A549 (cell line): ENCODE measurements around the gene ANO9. TPM values are rescaled to one million over a fixed set of nuclear protein-coding genes. Genes with fewer than 3 reads are reported as not detected.
A peak's percentile ranks its signal among the peaks of the same experiment; 100 is the strongest.

ENCODE experiments used
- ATAC-seq, 2 experiments: fragments of 200-7000 bp in 1 of 2; fragments of >200 bp in 1 of 2; cut with Nextera tagmentation in 1 of 2; cut with Tn5 transposase in 1 of 2; 3 replicates each; pipeline versions ENCODE4 v1.8.0 to v1.9.1; 2018 to 2020; ENCODE audit warnings: mild to moderate bottlenecking in 1 of 2, moderate library complexity in 1 of 2
- CTCF ChIA-PET: fragments of 300-600 bp; sonication (Branson Sonifier 250); formaldehyde crosslinking; extraction: SDS; loops from one replicate; lab custom pipeline; 2021; ENCODE audit warnings: antibody characterized with exemption, inconsistent platforms; lab: Yijun Ruan, JAX
- POLR2A ChIA-PET: fragments of 350-600 bp; formaldehyde crosslinking; extraction: SDS; loops from one replicate; lab custom pipeline; 2021; ENCODE audit warnings: antibody characterized with exemption, inconsistent platforms; lab: Yijun Ruan, JAX
- DNase-seq, 2 experiments: peaks; one replicate each; pipeline versions ENCODE4 v3.0.0 to v3.0.0-alpha.2; 2011 to 2016; ENCODE audit warnings: low read depth in 1 of 2, low spot score in 1 of 2
- FAIRE-seq: peaks from 2 replicates; lab custom pipeline; 2011; peaks lifted over from hg19 to GRCh38; lab: Jason Lieb, UNC
- H3K27ac ChIP-seq, 2 experiments: fragments of >200 bp; sonication (Bioruptor Twin); formaldehyde crosslinking; 3 replicates each; pipeline ENCODE4 v1.5.1; 2016 to 2017
- H3K4me1 ChIP-seq: fragments of >200 bp; sonication (Bioruptor Twin); formaldehyde crosslinking; 3 replicates; pipeline ENCODE4 v1.6.1; 2016
- H3K4me2 ChIP-seq: fragments of >200 bp; sonication (Bioruptor Twin); formaldehyde crosslinking; 3 replicates; pipeline ENCODE4 v1.6.1; 2016
- H3K4me3 ChIP-seq: fragments of >200 bp; sonication (Bioruptor Twin); formaldehyde crosslinking; 3 replicates; pipeline ENCODE4 v1.5.1; 2016
- H3K9me3 ChIP-seq: fragments of >200 bp; sonication (Bioruptor Twin); formaldehyde crosslinking; 3 replicates; pipeline ENCODE4 v1.6.1; 2016
- BHLHE40 ChIP-seq: IDR thresholded peaks from 2 replicates; pipeline ENCODE4 v1.6.1; 2012; ENCODE audit warnings: low read depth, low read length, inconsistent platforms
- CBX2 ChIP-seq: fragments of 200-600 bp; sonication (generic); IDR thresholded peaks from 2 replicates; pipeline ENCODE4 v1.6.1; 2016; ENCODE audit warnings: low read depth, mild to moderate bottlenecking, borderline replicate concordance
- CTCF ChIP-seq: fragments of >200 bp; sonication (Bioruptor Twin); formaldehyde crosslinking; IDR thresholded peaks from 3 replicates; pipeline ENCODE4 v1.5.1; 2016
- GATA3 ChIP-seq: IDR thresholded peaks from 2 replicates; pipeline ENCODE4 v1.6.1; 2012; ENCODE audit warnings: borderline replicate concordance
- HDAC2 ChIP-seq: fragments of 200-600 bp; sonication (generic); IDR thresholded peaks from 2 replicates; pipeline ENCODE4 v1.6.1; 2016
- HEYL ChIP-seq: fragments of 250-450 bp; sonication (Bioruptor Pico); IDR thresholded peaks from 2 replicates; pipeline ENCODE4 v1.8.0; 2021; ENCODE audit warnings: mild to moderate bottlenecking, moderate library complexity
- HOXA7 ChIP-seq: fragments of 250-450 bp; sonication (Bioruptor Pico); IDR thresholded peaks from 2 replicates; pipeline ENCODE4 v1.5.0; 2020; ENCODE audit warnings: mild to moderate bottlenecking, moderate library complexity
- JUNB ChIP-seq: fragments of >200 bp; sonication (Bioruptor Twin); formaldehyde crosslinking; IDR thresholded peaks from 2 replicates; pipeline ENCODE4 v1.6.1; 2016
- MAX ChIP-seq: IDR thresholded peaks from 2 replicates; pipeline ENCODE4 v1.6.1; 2012
- MAZ ChIP-seq: fragments of 150-350 bp; IDR thresholded peaks from 2 replicates; pipeline ENCODE4 v1.6.1; 2014; ENCODE audit warnings: antibody characterized with exemption, low read depth, low read length, borderline replicate concordance
- MYC ChIP-seq: IDR thresholded peaks from 2 replicates; pipeline ENCODE4 v1.6.1; 2012; ENCODE audit warnings: mild to moderate bottlenecking, inconsistent platforms, low read length, improper control_type of control experiment, borderline replicate concordance
- NPAS2 ChIP-seq: fragments of 250-450 bp; sonication (Bioruptor Pico); IDR thresholded peaks from 2 replicates; pipeline ENCODE4 v1.8.0; 2022; ENCODE audit warnings: mild to moderate bottlenecking, moderate library complexity, borderline replicate concordance
- RAD21 ChIP-seq, 2 experiments: fragments of >200 bp in 1 of 2; sonication (Bioruptor Twin) in 1 of 2; formaldehyde crosslinking in 1 of 2; IDR thresholded peaks in 1 of 2; conservative IDR thresholded peaks in 1 of 2; 2 replicates in 1 of 2; 3 replicates in 1 of 2; pipeline ENCODE4 v1.6.1; 2012 to 2018; ENCODE audit warnings: inconsistent platforms in 1 of 2
- RARB ChIP-seq: fragments of 250-450 bp; sonication (Bioruptor Pico); IDR thresholded peaks from 2 replicates; pipeline ENCODE4 v1.8.0; 2021; ENCODE audit warnings: mild to moderate bottlenecking, moderate library complexity
- RCOR1 ChIP-seq: fragments of 150-350 bp; IDR thresholded peaks from 2 replicates; pipeline ENCODE4 v1.6.1; 2014; ENCODE audit warnings: antibody characterized with exemption, low read length, low read depth
- RFX5 ChIP-seq: fragments of 450-650 bp; IDR thresholded peaks from 2 replicates; pipeline ENCODE4 v1.7.1; 2014; ENCODE audit warnings: antibody characterized with exemption, mild to moderate bottlenecking, moderate library complexity
- SMC3 ChIP-seq: fragments of >200 bp; sonication (Bioruptor Twin); formaldehyde crosslinking; IDR thresholded peaks from 3 replicates; pipeline ENCODE4 v1.6.1; 2018; ENCODE audit warnings: inconsistent platforms
- SREBF2 ChIP-seq: fragments of 450-650 bp; IDR thresholded peaks from 2 replicates; pipeline ENCODE4 v1.6.1; 2014; ENCODE audit warnings: mild to moderate bottlenecking, moderate library complexity
- TFCP2L1 ChIP-seq: fragments of 250-450 bp; sonication (Bioruptor Pico); IDR thresholded peaks from 2 replicates; pipeline ENCODE4 v1.5.0; 2021; ENCODE audit warnings: mild to moderate bottlenecking
- ZC3H11A ChIP-seq: fragments of 450-650 bp; IDR thresholded peaks from 2 replicates; pipeline ENCODE4 v1.6.1; 2014; ENCODE audit warnings: antibody characterized with exemption, mild to moderate bottlenecking
- ZFP36 ChIP-seq: fragments of 450-650 bp; IDR thresholded peaks from 2 replicates; pipeline ENCODE4 v1.6.1; 2014; ENCODE audit warnings: borderline replicate concordance; ENCODE audit not compliant: partially characterized antibody
- WGBS: methylation state at CpG from one replicate; pipeline ENCODE4 v1.1.6; 2017; ENCODE audit errors: missing lambda C conversion rate; 5-methylcytosine and 5-hydroxymethylcytosine counted together
- polyA plus RNA-seq, 4 experiments: library from polyadenylated mRNA; depleted of rRNA in 3 of 4; stranded (reverse); fragments of >200 nt; fragmentation: RNase III in 1 of 4; extraction: RNeasy Plus Mini Kit Qiagen cat#74134 plus additional on column Dnase treatment in 1 of 4; gene quantifications; 2 replicates in 3 of 4; 3 replicates in 1 of 4; pipeline ENCODE4 v1.2.3, GENCODE V29; 2011 to 2017
- TF ChIP-seq, protein P1 (sequence below): IDR thresholded peaks from 2 replicates; pipeline ENCODE4 v1.6.1; 2012
- TF ChIP-seq, protein P2 (sequence below): fragments of >200 bp; sonication (Bioruptor Twin); formaldehyde crosslinking; IDR thresholded peaks from 3 replicates; pipeline ENCODE4 v1.6.1; 2016
- TF ChIP-seq, protein P3 (sequence below): fragments of >200 bp; sonication (Bioruptor Twin); formaldehyde crosslinking; IDR thresholded peaks from 2 replicates; pipeline ENCODE4 v1.6.1; 2016

The ANO9 gene
- polyA plus RNA-seq, 2 of the 4 experiments (the other 2 are of a cell fraction): 0.50 to 0.66 TPM

DNA sequence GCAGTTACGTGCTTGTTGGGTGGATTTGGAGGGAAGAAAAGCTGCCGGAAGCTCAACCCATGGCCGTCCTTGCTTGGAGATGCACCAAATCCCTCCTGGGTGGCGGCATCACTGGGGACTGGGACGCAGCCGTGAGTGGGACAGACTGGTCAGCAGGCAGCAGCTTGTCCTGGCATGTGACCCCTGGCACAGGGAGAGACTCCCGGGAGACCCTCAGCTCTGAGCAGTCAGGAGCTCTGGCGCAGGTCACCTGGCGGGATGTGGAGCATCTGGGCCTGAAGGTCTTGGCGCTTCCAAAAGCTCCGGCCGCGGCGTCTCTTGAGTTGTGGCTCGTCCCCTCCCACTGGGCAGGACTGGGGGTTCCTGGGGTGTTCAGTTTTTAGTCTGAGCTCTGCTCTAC is 34.6 kb upstream of the ANO9 start:
- DNase-seq (no peak), FAIRE-seq (no peak), ATAC-seq (no peak)
- Histone ChIP-seq H3K27ac (no peak overlapping the region), H3K4me3 (no peak overlapping the region), H3K9me3 (no peaks in the 10 kb centered on the region), H3K4me1 (no peaks in the 10 kb centered on the region), H3K4me2 (no peak overlapping the region)
- TF ChIP-seq RCOR1 (no peak), TFCP2L1 (CRISPR knock-in tag) (no peak), HEYL (no peak), SREBF2 (no peak), NPAS2 (CRISPR knock-in tag) (no peak), ZFP36 (no peak), ZC3H11A (no peak), HDAC2 (no peak), RFX5 (no peak), HOXA7 (CRISPR knock-in tag) (no peak), MYC (no peak), SMC3 (no peak), BHLHE40 (no peak), MAX (no peak)
- TF ChIP-seq, protein P1, sequence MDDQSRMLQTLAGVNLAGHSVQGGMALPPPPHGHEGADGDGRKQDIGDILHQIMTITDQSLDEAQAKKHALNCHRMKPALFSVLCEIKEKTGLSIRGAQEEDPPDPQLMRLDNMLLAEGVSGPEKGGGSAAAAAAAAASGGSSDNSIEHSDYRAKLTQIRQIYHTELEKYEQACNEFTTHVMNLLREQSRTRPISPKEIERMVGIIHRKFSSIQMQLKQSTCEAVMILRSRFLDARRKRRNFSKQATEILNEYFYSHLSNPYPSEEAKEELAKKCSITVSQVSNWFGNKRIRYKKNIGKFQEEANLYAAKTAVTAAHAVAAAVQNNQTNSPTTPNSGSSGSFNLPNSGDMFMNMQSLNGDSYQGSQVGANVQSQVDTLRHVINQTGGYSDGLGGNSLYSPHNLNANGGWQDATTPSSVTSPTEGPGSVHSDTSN: no peak
- TF ChIP-seq, protein P2, sequence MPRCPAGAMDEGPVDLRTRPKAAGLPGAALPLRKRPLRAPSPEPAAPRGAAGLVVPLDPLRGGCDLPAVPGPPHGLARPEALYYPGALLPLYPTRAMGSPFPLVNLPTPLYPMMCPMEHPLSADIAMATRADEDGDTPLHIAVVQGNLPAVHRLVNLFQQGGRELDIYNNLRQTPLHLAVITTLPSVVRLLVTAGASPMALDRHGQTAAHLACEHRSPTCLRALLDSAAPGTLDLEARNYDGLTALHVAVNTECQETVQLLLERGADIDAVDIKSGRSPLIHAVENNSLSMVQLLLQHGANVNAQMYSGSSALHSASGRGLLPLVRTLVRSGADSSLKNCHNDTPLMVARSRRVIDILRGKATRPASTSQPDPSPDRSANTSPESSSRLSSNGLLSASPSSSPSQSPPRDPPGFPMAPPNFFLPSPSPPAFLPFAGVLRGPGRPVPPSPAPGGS: no peak
- 96% methylated on average over 15 of the region's 15 CpGs for WGBS
- ChIA-PET POLR2A (no interaction called here), CTCF (interaction anchor here (0.7 to 1.1 kb wide), 3 partner anchors 13 to 28 kb away, joined by 3 to 5 read pairs (median 3); no protein-coding TSS in a partner anchor)

- WGBS: 91% methylated on average over 7 of the region's 9 CpGs
- Histone ChIP-seq H3K4me2 (no peak overlapping the region), H3K27ac (no peak overlapping the region), H3K4me1 (no peaks in the 10 kb centered on the region), H3K4me3 (no peak overlapping the region), H3K9me3 (no peaks in the 10 kb centered on the region)
- no peak for DNase-seq
- CTCF ChIA-PET: interaction anchor here (1.1 kb wide), 1 partner anchor 13 kb away, joined by 3 read pairs; no protein-coding TSS in a partner anchor
- peak; percentile 27 to 33; a peak in 1 of 6 replicates for ATAC-seq
- POLR2A ChIA-PET: no interaction called here
- TF ChIP-seq RAD21 (conservative IDR thresholded peaks at IDR 0.05 in 1 of 2, IDR thresholded peaks at IDR 0.05 in 1 of 2) (no peak), RARB (CRISPR knock-in tag) (no peak), MAZ (no peak), BHLHE40 (no peak), CBX2 (no peak), CTCF (no peak), JUNB (no peak), GATA3 (no peak)
- TF ChIP-seq, protein P3, sequence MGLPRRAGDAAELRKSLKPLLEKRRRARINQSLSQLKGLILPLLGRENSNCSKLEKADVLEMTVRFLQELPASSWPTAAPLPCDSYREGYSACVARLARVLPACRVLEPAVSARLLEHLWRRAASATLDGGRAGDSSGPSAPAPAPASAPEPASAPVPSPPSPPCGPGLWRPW: no peak
- FAIRE-seq: no peak
Measured at GRCh38 chr11:475941-476340, 34.1 kb upstream of the ANO9 start.
